HepG2 (cell line): ENCODE data around the gene CYSTM1. TPM values are rescaled to one million over a fixed set of nuclear protein-coding genes. Genes with fewer than 3 reads are reported as not detected.

Source experiments
- ATAC-seq: fragments of 200-7000 bp; cut with Tn5 transposase; 3 replicates; pipeline ENCODE4 v1.9.1; 2020; ENCODE audit warnings: mild to moderate bottlenecking, moderate library complexity
- BruUV-seq: library from RNA; stranded (reverse); fragments of 400-500 nt; replicated peaks from 2 replicates; lab custom pipeline; 2021; lab: Mats Ljungman, UMichigan
- CTCF ChIA-PET: fragments of 300-600 bp; formaldehyde crosslinking; extraction: SDS; loops from one replicate; lab custom pipeline; 2021; ENCODE audit warnings: low total read pairs, inconsistent platforms, low intra/inter-chr PET ratio; lab: Yijun Ruan, JAX
- POLR2A ChIA-PET: fragments of 350-600 bp; sonication (Branson Sonifier 250); formaldehyde crosslinking; loops from one replicate; lab custom pipeline; 2020; ENCODE audit warnings: antibody characterized with exemption, inconsistent platforms; lab: Yijun Ruan, JAX
- DNase-seq: peaks from one replicate; pipeline ENCODE4 v3.0.0-alpha.2; 2015; ENCODE audit warnings: low spot score
- FAIRE-seq: peaks from 3 replicates; lab custom pipeline; 2011; peaks lifted over from hg19 to GRCh38; lab: Jason Lieb, UNC
- H2AFZ ChIP-seq: one replicate; pipeline ENCODE4 v1.6.1; 2011; ENCODE audit warnings: low read length, inconsistent platforms
- H3K27ac ChIP-seq: fragments of 300-600 bp; 3 replicates; pipeline ENCODE4 v1.8.0; 2011; ENCODE audit warnings: mixed run types, mild to moderate bottlenecking, mixed read lengths, low read length, inconsistent platforms; ENCODE audit not compliant: insufficient read depth; ENCODE audit errors: extremely low read length
- H3K27me3 ChIP-seq, 2 experiments: fragments of 200-600 bp in 1 of 2; 2 replicates in 1 of 2; 3 replicates in 1 of 2; pipeline versions ENCODE4 v1.6.0 to v1.8.0; 2011; ENCODE audit warnings: low read length in 2 of 2, mild to moderate bottlenecking in 2 of 2, moderate library complexity in 2 of 2, inconsistent platforms in 1 of 2; ENCODE audit not compliant: insufficient read depth in 2 of 2, control insufficient read depth in 1 of 2
- H3K36me3 ChIP-seq, 2 experiments: fragments of 200-600 bp in 1 of 2; replicated peaks in 1 of 2; 2 replicates in 1 of 2; 3 replicates in 1 of 2; pipeline versions ENCODE4 v1.5.1 to v1.8.0; 2011; ENCODE audit warnings: low read length in 2 of 2, inconsistent platforms in 1 of 2; ENCODE audit not compliant: insufficient read depth in 2 of 2, control insufficient read depth in 1 of 2
- H3K4me1 ChIP-seq: 2 replicates; pipeline ENCODE4 v1.5.1; 2012; ENCODE audit warnings: low read length, inconsistent platforms; ENCODE audit not compliant: insufficient read depth
- H3K4me2 ChIP-seq: 2 replicates; pipeline ENCODE4 v1.6.0; 2011; ENCODE audit warnings: low read depth, low read length, inconsistent platforms
- H3K4me3 ChIP-seq, 3 experiments: fragments of 200-600 bp in 1 of 3; sonication (generic), shearing (Covaris generic) in 1 of 3; replicated peaks in 1 of 3; 2 replicates each; pipeline ENCODE4 v1.5.1; 2011 to 2016; ENCODE audit warnings: low read length in 3 of 3, inconsistent platforms in 2 of 3, low read depth in 2 of 3, mild to moderate bottlenecking in 2 of 3, control low read depth in 1 of 3, mixed read lengths in 1 of 3; ENCODE audit not compliant: insufficient read depth in 1 of 3
- H3K79me2 ChIP-seq: one replicate; pipeline ENCODE4 v1.6.1; 2011; ENCODE audit warnings: low read length, inconsistent platforms; ENCODE audit not compliant: insufficient read depth
- H3K9ac ChIP-seq: 2 replicates; pipeline ENCODE4 v1.6.0; 2011; ENCODE audit warnings: mild to moderate bottlenecking, low read depth, low read length, inconsistent platforms; ENCODE audit not compliant: insufficient read depth
- H3K9me3 ChIP-seq: 2 replicates; pipeline ENCODE4 v1.5.1; 2012; ENCODE audit warnings: mild to moderate bottlenecking, low read length
- H4K20me1 ChIP-seq: 2 replicates; pipeline ENCODE4 v1.6.0; 2011; ENCODE audit warnings: inconsistent platforms, mild to moderate bottlenecking, low read length, moderate library complexity; ENCODE audit not compliant: insufficient read depth
- GLI4 ChIP-seq: sonication (generic); formaldehyde crosslinking; IDR thresholded peaks from 2 replicates; pipeline ENCODE4 v1.5.1; 2020; ENCODE audit warnings: missing genetic modification reagents, mild to moderate bottlenecking, moderate library complexity, borderline replicate concordance
- ZNF652 ChIP-seq: IDR thresholded peaks from 2 replicates; pipeline ENCODE4 v1.6.1; 2016; ENCODE audit warnings: low read depth, borderline replicate concordance
- WGBS: methylation state at CpG from one replicate; pipeline ENCODE4 v1.1.6; 2017; ENCODE audit warnings: low lambda C conversion rate; 5-methylcytosine and 5-hydroxymethylcytosine counted together
- in situ Hi-C: cut with HindIII; loops from 2 replicates; pipeline ENCODE4 v1.10.0; 2017; ENCODE audit warnings: low pct_unique_long_range_greater_than_20kb; ENCODE audit not compliant: extremely low pct_ligation_motif_present
- intact Hi-C: fragments of 100-400 bp; cut with micrococcal nuclease; formaldehyde crosslinking; loops from one replicate; pipeline ENCODE4 v1.10.0; 2022; ENCODE audit not compliant: unreplicated experiment
- polyA plus RNA-seq, 8 experiments: library from polyadenylated mRNA; depleted of rRNA in 3 of 8; stranded (reverse) in 7 of 8; unstranded in 1 of 8; fragments of >200 nt; fragmentation: Illumina TruSeq in 4 of 8; extraction: Trizol in 4 of 8; gene quantifications; 2 replicates each; pipeline versions ENCODE4 v1.2.1 to v1.2.3, GENCODE V29; 2011 to 2016; ENCODE audit warnings: low read depth in 4 of 8, missing spikeins in 1 of 8, mixed read lengths in 1 of 8; ENCODE audit not compliant: insufficient read depth in 1 of 8
- total RNA-seq, 5 experiments: library from RNA; depleted of rRNA; stranded (reverse); fragments of >200 nt; fragmentation: Illumina TruSeq; extraction: Trizol; gene quantifications; 2 replicates each; pipeline ENCODE4 v1.2.3, GENCODE V29; 2016; ENCODE audit warnings: low read depth in 1 of 5
- TF ChIP-seq, protein P1 (sequence below): sonication (generic); formaldehyde crosslinking; IDR thresholded peaks from one replicate; pipeline ENCODE4 v1.5.1; 2020; ENCODE audit warnings: mild to moderate bottlenecking, missing genetic modification reagents; ENCODE audit errors: not compliant biosample characterization
- TF ChIP-seq, protein P2 (sequence below): sonication (generic); formaldehyde crosslinking; IDR thresholded peaks from 2 replicates; pipeline ENCODE4 v1.9.0; 2021; ENCODE audit warnings: missing genetic modification reagents, borderline replicate concordance
- TF ChIP-seq, protein P3 (sequence below): sonication (generic); formaldehyde crosslinking; IDR thresholded peaks from 2 replicates; pipeline ENCODE4 v1.8.0; 2022; ENCODE audit warnings: missing genetic modification reagents, mild to moderate bottlenecking, moderate library complexity, borderline replicate concordance

Gene CYSTM1
- total and polyA plus RNA-seq, 2 of the 13 experiments (the other 11 are each of a cell fraction or from before 2014, with no cell fraction given) = 40.0 to 73.4 TPM

DNA sequence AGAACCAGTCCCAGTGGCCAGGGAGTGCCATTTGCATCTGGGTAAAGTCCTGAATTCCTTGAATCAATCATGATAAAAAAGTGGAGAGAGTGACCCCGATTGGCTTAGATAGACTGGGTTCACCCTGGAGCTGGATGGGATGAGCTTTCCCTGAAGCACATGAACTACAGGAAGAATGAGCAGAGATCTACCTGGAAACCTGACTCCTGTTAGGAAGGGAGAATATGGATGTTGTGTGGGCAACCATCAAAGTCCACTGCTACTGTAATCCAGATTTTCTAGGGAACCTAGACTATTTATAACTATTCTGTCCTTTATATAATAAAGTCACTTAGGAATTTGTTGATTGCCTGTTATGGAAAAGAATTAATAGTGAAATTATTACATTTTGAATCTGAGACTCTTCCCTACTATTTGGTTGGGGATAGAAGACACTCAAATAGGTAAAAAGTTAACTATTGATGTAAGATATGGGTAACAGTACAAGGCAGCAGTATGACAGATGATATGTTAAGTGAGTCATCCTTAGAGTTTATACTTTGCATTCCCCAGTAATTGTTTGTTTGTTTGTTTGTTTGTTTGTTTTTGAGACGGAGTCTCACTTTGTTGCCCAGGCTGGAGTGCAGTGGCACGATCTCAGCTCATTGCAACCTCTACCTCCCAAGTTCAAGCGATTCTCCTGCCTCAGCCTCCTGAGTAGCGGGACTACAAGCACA is 17.9 kb downstream of the CYSTM1 start (continued):
- TF ChIP-seq, protein P1, sequence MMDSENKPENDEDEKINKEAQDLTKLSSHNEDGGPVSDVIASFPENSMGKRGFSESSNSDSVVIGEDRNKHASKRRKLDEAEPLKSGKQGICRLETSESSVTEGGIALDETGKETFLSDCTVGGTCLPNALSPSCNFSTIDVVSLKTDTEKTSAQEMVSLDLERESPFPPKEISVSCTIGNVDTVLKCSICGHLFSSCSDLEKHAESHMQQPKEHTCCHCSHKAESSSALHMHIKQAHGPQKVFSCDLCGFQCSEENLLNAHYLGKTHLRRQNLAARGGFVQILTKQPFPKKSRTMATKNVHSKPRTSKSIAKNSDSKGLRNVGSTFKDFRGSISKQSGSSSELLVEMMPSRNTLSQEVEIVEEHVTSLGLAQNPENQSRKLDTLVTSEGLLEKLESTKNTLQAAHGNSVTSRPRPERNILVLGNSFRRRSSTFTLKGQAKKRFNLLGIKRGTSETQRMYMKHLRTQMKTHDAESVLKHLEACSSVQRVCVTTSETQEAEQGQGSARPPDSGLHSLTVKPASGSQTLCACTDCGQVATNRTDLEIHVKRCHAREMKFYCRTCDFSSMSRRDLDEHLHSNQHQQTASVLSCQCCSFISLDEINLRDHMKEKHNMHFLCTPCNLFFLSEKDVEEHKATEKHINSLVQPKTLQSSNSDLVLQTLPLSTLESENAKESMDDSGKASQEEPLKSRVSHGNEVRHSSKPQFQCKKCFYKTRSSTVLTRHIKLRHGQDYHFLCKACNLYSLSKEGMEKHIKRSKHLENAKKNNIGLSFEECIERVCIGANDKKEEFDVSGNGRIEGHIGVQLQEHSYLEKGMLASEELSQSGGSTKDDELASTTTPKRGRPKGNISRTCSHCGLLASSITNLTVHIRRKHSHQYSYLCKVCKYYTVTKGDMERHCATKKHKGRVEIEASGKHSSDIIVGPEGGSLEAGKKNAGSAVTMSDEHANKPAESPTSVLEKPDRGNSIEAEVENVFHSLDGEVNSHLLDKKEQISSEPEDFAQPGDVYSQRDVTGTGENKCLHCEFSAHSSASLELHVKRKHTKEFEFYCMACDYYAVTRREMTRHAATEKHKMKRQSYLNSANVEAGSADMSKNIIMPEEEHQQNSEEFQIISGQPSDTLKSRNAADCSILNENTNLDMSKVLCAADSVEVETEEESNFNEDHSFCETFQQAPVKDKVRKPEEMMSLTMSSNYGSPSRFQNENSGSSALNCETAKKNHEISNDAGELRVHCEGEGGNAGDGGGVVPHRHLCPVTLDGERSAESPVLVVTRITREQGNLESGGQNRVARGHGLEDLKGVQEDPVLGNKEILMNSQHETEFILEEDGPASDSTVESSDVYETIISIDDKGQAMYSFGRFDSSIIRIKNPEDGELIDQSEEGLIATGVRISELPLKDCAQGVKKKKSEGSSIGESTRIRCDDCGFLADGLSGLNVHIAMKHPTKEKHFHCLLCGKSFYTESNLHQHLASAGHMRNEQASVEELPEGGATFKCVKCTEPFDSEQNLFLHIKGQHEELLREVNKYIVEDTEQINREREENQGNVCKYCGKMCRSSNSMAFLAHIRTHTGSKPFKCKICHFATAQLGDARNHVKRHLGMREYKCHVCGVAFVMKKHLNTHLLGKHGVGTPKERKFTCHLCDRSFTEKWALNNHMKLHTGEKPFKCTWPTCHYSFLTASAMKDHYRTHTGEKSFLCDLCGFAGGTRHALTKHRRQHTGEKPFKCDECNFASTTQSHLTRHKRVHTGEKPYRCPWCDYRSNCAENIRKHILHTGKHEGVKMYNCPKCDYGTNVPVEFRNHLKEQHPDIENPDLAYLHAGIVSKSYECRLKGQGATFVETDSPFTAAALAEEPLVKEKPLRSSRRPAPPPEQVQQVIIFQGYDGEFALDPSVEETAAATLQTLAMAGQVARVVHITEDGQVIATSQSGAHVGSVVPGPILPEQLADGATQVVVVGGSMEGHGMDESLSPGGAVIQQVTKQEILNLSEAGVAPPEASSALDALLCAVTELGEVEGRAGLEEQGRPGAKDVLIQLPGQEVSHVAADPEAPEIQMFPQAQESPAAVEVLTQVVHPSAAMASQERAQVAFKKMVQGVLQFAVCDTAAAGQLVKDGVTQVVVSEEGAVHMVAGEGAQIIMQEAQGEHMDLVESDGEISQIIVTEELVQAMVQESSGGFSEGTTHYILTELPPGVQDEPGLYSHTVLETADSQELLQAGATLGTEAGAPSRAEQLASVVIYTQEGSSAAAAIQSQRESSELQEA = no peak
- TF ChIP-seq GLI4 (CRISPR knock-in tag) = no peak

DNA sequence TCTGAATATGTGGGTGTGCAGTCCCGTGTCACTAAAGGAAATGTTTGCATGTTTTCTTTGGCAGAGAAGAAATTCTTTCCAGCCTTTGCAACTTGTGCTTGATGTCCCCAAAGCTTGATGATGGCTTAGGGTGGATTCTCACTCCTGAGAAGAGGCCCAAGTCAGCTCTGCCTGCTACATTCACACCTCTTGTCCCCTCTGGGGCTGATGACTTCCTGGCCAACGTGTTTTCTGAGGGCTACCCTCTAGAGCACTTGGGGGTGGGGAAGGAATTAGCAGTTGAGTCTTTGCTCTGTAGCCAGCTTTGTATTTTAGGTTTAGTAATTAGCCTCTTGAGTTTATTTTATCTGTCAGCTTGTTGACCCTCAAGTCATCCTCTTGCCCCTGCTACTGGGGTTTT is 19.7 kb downstream of the CYSTM1 start:
- FAIRE-seq (no peak), DNase-seq (no peak), ATAC-seq (no peak)
- H3K4me3 ChIP-seq = no peak overlapping the region
- H2AFZ ChIP-seq = no peak overlapping the region
- WGBS = 44% methylated on average over 1 of the region's 2 CpGs
- BruUV-seq = no TSS peak
- H3K9me3 ChIP-seq = no peaks in the 10 kb centered on the region
- H3K79me2 ChIP-seq = peaks cover 2% of the 10 kb centered on the region
- H3K36me3 ChIP-seq = peaks cover 4 to 19% of the 10 kb centered on the region in 2 experiments
- ChIA-PET POLR2A (no interaction called here), CTCF (no interaction called here)
- H3K9ac ChIP-seq = no peak overlapping the region
- in situ Hi-C loops = no loop called here
- intact Hi-C loops = no loop called here
- peaks cover 66% of the 10 kb centered on the region for H3K4me1 ChIP-seq
- no peak overlapping the region for H3K27ac ChIP-seq
- H3K4me2 ChIP-seq = no peak overlapping the region
- H4K20me1 ChIP-seq = no peaks in the 10 kb centered on the region
- H3K27me3 ChIP-seq = no peaks in the 10 kb centered on the region
- TF ChIP-seq, protein P2, sequence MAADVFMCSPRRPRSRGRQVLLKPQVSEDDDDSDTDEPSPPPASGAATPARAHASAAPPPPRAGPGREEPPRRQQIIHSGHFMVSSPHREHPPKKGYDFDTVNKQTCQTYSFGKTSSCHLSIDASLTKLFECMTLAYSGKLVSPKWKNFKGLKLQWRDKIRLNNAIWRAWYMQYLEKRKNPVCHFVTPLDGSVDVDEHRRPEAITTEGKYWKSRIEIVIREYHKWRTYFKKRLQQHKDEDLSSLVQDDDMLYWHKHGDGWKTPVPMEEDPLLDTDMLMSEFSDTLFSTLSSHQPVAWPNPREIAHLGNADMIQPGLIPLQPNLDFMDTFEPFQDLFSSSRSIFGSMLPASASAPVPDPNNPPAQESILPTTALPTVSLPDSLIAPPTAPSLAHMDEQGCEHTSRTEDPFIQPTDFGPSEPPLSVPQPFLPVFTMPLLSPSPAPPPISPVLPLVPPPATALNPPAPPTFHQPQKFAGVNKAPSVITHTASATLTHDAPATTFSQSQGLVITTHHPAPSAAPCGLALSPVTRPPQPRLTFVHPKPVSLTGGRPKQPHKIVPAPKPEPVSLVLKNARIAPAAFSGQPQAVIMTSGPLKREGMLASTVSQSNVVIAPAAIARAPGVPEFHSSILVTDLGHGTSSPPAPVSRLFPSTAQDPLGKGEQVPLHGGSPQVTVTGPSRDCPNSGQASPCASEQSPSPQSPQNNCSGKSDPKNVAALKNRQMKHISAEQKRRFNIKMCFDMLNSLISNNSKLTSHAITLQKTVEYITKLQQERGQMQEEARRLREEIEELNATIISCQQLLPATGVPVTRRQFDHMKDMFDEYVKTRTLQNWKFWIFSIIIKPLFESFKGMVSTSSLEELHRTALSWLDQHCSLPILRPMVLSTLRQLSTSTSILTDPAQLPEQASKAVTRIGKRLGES (CRISPR knock-in tag) = no peak
- TF ChIP-seq ZNF652 (CRISPR knock-in tag) (no peak), GLI4 (CRISPR knock-in tag) (no peak)
- TF ChIP-seq, protein P3, sequence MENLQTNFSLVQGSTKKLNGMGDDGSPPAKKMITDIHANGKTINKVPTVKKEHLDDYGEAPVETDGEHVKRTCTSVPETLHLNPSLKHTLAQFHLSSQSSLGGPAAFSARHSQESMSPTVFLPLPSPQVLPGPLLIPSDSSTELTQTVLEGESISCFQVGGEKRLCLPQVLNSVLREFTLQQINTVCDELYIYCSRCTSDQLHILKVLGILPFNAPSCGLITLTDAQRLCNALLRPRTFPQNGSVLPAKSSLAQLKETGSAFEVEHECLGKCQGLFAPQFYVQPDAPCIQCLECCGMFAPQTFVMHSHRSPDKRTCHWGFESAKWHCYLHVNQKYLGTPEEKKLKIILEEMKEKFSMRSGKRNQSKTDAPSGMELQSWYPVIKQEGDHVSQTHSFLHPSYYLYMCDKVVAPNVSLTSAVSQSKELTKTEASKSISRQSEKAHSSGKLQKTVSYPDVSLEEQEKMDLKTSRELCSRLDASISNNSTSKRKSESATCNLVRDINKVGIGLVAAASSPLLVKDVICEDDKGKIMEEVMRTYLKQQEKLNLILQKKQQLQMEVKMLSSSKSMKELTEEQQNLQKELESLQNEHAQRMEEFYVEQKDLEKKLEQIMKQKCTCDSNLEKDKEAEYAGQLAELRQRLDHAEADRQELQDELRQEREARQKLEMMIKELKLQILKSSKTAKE (CRISPR knock-in tag) = no peak
